OCI-M2 (cell line): ENCODE data around the gene ZNF25.
"Not testable (repeated sequence)": the region's sequence is repeated elsewhere in the genome, so short reads cannot be mapped to it uniquely, and the experiment has no call there.

Source experiments
- DNase-seq: peaks from one replicate; lab custom pipeline; 2025; ENCODE audit not compliant: unreplicated experiment; lab: John Stamatoyannopoulos, UW

The ZNF25 gene

DNA sequence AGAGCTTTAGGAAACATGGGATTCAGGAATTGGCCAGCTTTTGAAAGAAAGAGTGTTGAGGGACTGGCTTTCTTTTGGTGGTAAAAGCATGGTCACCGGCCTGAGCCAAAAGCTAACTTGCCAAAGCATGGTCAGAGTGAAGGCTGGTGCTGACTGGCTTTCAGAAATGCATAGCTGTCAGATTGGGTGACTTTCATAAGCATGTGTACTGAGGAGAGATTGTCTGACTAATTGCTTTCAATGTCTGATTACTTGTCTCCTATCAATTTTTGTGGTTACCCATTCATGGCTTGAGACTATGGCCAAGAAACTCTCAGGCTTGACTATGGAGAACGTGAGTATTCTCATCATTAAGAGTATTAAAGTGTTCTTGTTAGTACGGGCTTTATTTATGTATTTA, 28.2 kb downstream of the ZNF25 start:
- no peak for DNase-seq

DNA sequence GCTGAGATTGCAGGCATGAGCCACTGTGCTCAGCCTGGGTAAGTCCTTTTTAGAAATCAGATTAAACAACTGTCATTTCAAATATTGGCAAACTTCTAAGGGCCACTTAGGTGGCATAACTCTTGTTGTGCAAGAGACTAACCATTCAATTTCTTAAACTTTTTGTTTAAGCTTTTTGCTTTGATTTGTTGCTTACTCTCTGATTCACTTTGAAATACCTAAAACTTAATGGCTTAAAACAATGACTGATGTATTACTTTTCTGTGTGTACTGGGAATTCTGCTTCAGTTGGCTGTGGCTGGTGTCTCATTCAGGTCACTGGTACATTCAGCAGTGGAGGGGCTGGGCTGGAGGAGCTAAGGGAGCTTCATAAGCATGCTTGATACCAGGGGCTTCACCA, 28.9 kb downstream of the ZNF25 start:
- DNase-seq: no peak

DNA sequence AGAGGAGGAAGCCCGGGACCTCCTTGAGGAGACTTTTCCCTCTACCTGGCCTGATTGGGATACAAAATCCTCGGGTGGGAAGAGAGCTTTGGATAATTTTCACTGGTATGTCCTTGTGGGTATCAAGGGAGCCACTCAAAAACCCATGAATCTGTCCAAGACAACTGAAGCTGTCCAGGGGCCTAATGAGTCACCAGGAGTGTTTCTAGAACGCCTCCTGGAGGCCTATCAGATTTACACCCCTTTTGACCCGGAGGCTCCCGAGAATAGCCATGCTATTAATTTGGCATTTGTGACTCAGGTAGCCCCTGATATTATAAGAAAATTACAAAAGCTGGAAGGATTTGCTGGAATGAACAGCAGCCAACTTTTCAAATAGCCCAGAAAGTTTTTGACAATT, 38.6 kb downstream of the ZNF25 start:
- no peak for DNase-seq

DNA sequence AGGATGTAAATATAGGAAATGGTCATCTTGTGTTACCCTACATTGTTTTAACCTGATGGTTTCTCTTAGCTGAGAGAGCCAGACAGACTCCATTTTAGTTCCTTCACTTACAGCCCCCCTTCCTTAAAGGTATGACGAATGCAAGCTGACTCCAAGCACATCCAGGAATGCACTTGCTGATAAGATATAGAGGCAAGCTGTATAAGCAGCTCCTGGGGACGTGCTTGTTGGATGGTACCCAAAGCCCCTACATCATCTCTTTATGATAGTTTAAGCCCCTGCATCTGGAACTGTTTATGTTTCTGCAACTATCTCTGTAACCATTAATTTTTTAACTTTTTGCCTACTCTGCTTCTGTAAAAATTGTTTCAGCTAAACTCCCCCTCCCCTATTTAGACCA, 41.7 kb downstream of the ZNF25 start:
- no peak for DNase-seq

DNA sequence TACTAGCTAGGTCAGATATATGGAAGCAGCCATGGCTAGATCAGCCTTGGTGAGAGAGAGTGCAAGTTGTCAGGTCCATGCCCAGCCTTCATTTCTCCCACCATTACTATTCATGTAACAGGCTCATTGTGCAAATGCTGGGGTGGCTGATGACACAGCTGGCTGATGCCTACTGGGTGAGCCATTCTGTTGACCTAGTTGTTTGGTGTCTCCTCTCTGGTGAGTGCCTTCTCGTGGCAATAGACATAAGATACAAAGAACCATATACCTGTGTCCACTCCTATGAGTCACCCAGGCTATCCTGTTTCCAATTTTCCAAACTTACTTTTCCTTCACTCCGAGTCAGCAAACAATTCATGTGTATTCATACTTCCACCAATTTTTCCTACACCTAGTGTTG, 46.0 kb downstream of the ZNF25 start:
- DNase-seq: no peak

DNA sequence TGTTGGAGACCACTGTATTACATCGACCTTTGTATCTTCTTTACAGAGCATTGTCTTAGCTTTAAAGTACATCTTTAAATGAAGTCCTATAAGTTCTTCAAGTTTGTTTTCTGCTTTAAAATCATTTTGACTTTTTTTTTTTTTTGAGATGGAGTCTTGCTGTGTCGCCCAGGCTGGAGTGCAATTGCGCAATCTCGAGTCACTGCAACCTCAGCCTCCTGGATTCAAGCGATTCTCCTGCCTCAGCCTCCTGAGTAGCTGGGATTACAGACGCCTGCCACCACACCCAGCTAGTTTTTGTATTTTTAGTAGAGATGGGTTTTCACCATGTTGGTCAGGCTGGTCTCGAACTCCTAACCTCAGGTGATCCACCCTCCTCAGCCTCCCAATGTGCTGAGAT, 68.3 kb downstream of the ZNF25 start:
- not testable (repeated sequence) for DNase-seq

DNA sequence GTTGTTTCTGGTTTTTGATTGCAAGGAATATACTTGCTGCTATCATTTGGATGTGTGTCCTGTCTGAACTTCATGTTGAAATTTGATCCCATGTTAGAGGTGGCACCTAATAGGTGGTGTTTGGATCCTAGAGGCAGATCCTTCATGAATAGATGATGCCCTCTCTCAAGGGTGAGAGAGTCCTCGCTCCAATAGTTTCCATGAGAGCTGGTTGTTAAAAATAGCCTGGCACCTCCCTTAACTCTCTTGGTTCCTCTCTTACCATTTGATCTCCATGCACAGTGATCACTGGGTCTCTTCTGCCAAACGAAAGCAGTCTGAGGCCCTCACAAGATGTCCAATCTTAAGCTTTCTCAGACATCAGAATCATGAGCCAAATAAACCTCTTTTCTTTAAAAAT, 70.1 kb downstream of the ZNF25 start:
- no peak for DNase-seq
